Measurements from ENCODE around the gene PRR36.

DNA sequence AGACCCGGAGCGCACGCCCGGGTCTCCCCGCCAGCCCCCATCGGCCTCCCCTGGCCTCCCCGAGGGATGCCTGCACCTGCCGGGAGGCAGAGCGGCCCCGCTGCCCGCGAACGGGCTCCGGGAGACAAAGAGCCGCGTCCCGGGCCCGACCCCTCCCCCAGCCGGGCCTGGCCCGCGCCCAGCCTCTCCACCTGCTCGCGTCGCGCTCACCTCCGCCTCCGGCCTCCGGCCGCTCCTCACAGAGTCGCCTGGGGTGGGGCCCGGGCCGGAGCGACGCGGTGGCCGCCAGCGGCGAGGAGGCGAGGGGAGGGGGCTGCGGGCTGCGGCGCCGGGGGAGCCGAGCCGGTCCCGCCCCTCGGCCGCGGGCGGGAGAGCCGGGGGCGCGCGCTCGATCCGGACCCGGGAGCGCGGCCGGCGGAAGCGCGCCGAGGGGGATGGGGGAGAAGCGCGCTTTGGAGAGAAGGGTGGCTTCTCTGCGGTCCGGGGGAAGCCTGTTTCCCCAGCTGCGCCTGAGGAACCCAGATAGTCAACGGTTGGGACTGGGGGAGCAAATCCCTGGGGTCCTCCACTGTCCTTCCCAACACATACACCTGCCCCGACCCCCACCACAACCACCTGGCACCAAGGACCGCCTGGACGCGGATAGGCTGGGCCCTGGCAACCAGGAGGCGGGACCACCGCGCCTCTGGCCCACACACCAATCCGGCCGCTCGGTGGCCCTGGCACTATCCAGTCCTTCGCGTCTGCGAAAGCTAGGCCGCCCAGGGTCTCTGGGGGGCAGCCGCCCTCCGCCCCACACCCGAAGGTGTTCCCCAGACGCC, at the start of gene PRR36:
- TF ChIP-seq, protein P1, sequence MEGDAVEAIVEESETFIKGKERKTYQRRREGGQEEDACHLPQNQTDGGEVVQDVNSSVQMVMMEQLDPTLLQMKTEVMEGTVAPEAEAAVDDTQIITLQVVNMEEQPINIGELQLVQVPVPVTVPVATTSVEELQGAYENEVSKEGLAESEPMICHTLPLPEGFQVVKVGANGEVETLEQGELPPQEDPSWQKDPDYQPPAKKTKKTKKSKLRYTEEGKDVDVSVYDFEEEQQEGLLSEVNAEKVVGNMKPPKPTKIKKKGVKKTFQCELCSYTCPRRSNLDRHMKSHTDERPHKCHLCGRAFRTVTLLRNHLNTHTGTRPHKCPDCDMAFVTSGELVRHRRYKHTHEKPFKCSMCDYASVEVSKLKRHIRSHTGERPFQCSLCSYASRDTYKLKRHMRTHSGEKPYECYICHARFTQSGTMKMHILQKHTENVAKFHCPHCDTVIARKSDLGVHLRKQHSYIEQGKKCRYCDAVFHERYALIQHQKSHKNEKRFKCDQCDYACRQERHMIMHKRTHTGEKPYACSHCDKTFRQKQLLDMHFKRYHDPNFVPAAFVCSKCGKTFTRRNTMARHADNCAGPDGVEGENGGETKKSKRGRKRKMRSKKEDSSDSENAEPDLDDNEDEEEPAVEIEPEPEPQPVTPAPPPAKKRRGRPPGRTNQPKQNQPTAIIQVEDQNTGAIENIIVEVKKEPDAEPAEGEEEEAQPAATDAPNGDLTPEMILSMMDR (conservative IDR thresholded peaks at IDR 0.05; ENCODE audit: low read length) = no peak
- no peak for TF ChIP-seq EZH2phosphoT487 (IDR thresholded peaks at IDR 0.05; ENCODE audit: borderline replicate concordance, low read depth, low read length)

Measured in OCI-LY7 (cell line).